Hippocampal formation (tissue), 2 donors: ENCODE data around the gene WNT10A.

Experiments
- DNase-seq, 2 donors: peaks; one replicate each; lab custom pipeline; 2025; lab: John Stamatoyannopoulos, UW

WNT10A gene

GRCh38 chr2:218857371-218858137 is 23.1 kb upstream of the WNT10A start:
- no peak for DNase-seq

- DNase-seq: no peak
These were observed 22.6 kb upstream of the WNT10A start for GRCh38 chr2:218858138-218858445.

- DNase-seq: no peak
These were observed 21.7 kb upstream of the WNT10A start for GRCh38 chr2:218858671-218859555.

- DNase-seq: no peak
These were observed 21.1 kb upstream of the WNT10A start, which contains the start of gene WNT6 for GRCh38 chr2:218859556-218859987. WNT6 (plus strand) TSS chr2:218859805; CDS start chr2:218860038, 233 bp downstream.

DNA sequence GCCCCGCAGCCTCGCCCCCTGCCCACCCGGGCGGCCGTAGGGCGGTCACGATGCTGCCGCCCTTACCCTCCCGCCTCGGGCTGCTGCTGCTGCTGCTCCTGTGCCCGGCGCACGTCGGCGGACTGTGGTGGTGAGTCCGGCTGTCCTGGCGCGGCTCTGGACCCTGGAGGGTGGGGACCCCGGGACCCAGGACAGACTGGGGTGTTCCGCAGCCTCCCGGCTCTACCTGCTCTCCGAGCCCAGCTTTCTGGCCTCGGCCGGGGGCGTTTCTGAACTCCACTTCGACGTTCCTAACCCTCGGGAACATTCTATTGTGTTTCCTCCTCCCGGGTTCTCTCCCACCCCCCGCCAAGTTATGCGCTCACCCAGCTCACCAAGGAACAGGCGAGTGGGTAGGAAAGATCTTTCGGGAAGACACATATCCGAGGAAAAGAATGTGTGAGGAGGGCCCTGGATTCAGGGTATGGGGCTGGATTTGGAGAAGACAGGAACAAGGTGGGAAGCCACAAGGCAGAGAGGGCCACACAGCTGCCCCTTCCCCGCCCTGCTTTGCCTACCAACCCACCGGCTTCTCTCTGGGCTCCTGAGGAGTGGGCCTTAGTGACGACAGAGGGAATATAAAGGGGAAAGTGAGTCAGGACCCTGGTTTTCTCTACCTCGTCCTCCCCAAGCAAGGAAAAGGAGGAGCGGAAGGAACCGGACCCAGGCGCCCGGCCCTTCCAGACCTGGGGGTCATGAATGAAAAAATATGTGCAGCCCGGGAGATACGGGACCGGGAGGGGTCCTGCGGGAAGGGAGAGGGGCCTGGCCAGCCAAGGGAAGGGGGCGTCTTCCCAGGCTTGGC is 20.4 kb upstream of the WNT10A start:
- DNase-seq: no peak

GRCh38 chr2:218860950-218861381 is 19.7 kb upstream of the WNT10A start:
- DNase-seq: no peak

DNA sequence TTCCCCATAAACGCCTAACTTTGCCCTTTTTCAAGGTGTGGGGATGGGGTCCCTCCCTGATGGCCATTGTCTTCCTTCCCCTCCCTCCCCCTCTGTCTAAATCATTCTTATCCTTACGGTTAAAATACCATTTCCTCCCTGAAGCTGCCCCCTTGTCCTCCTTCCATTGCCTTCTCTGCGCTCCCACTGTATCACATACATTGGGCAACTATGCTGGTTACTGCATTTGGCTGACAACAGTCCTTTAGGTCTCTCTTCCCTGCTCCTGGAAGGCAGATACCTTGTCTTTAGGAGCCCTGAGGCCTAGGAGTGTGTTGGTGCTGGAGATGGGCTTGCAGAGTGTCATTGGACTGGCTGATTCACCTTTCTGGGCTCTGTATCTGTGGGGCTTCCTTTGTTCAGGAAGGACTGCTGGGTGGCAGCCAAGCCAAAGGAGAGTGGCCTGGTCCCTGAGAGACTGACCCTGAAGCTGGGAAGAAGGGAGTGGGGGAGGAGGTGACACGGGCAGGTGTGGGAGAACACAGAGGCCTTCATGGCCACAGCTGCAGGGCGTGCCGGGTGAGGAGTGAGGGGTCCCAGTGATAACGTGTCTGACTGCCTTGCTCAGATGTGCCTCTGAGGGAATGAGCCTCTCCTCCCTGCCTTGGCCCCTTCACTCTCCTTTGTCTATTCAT is 18.9 kb upstream of the WNT10A start:
- DNase-seq: no peak

GRCh38 chr2:218863021-218863520 is 17.6 kb upstream of the WNT10A start:
- DNase-seq: no peak

DNA sequence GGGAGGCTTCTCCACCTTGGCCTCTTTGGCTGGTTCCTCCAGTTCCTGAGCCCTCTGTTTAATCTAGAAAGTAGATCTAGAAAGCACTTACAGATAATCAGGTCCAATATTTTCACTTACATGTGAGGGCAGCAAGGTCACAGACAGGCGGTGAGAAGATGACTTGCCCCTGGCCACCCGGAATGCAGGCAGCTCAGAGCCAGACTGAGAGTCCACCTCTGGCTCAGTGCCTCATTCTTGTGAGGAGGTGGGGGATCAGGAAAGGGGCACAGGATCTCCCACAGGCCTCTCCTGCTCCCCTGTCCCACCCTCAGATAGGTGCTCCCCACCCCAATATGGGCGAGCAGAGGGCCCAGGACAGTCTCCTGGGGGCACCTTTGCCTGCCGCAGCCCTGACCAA is 15.3 kb upstream of the WNT10A start:
- DNase-seq: no peak

DNA sequence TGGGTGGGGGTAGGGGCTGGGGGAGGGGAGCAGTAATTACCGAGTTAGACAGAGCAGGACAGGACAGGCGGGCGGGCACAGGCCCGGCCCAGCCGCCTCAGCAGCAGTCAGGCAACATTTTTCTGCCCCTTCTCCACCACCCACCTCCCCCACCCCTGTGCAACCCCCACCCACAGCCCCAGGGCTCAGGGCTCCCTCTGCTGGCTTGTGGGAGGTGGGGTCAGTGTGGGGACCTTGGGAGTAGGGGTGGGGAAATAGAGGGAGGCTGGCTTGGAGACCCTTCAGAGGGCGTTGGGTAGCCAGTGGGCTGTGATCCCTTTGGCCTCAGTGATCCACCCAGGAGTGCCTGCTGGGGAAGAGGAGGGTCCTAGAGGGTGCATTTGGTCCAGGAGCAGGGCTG is 14.7 kb upstream of the WNT10A start:
- no peak for DNase-seq

DNA sequence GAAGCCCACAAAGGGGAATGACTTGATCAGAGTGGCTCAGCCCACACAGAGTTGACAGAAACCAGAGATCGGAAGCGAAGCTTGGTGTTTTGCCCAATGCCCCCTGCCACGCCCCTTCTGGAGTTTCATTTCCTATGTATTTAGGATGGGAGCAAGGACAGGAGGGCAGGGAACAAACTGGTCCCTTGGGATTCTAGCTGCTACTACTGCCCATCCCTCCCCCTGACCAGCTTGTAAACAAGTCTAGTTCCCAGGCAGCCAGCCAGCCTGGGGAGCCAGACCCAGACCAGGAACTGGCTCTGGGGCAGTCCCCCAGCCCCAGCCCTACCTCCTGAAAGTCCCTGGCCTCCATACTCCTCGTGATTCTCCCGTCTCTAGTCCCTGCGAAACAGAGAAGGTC is 12.8 kb upstream of the WNT10A start:
- DNase-seq: no peak

- DNase-seq: no peak
These were observed 11.6 kb upstream of the WNT10A start for GRCh38 chr2:218869064-218869463.

GRCh38 chr2:218870984-218871344 is 9.7 kb upstream of the WNT10A start:
- no peak for DNase-seq

DNA sequence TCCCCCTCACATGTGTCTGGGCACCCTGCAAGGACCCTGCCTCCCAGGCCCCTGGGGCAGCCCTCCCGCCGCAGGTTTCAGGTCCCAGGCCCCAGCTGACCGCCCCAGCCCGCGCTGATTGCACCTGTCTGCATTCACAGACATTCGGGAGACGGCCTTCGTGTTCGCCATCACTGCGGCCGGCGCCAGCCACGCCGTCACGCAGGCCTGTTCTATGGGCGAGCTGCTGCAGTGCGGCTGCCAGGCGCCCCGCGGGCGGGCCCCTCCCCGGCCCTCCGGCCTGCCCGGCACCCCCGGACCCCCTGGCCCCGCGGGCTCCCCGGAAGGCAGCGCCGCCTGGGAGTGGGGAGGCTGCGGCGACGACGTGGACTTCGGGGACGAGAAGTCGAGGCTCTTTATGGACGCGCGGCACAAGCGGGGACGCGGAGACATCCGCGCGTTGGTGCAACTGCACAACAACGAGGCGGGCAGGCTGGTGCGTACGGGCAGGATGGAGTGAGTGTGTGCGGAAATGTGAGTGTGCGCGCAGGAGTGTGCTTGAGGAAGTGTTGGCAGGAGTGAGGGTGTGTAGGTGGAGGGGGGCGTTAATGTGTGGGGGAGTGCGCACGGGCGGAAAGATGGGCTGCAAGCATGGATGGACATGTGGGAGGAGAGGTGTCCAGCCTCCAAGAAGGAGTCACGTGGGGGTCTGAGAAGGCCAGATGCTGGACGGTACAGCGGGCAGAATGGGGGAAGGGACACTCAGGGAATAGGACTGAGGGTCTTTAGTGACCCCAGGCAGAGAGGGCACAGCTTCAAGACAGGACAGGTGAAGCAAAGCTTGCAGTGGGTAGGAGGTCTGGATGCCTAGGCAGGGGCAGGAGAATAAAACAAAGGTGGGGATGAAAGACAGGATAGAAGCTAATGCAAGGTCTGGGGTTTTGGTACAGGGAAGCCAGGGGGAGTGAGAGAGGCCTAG is 9.0 kb upstream of the WNT10A start:
- no peak for DNase-seq

GRCh38 chr2:218872645-218873358 is 7.8 kb upstream of the WNT10A start:
- DNase-seq: no peak

DNA sequence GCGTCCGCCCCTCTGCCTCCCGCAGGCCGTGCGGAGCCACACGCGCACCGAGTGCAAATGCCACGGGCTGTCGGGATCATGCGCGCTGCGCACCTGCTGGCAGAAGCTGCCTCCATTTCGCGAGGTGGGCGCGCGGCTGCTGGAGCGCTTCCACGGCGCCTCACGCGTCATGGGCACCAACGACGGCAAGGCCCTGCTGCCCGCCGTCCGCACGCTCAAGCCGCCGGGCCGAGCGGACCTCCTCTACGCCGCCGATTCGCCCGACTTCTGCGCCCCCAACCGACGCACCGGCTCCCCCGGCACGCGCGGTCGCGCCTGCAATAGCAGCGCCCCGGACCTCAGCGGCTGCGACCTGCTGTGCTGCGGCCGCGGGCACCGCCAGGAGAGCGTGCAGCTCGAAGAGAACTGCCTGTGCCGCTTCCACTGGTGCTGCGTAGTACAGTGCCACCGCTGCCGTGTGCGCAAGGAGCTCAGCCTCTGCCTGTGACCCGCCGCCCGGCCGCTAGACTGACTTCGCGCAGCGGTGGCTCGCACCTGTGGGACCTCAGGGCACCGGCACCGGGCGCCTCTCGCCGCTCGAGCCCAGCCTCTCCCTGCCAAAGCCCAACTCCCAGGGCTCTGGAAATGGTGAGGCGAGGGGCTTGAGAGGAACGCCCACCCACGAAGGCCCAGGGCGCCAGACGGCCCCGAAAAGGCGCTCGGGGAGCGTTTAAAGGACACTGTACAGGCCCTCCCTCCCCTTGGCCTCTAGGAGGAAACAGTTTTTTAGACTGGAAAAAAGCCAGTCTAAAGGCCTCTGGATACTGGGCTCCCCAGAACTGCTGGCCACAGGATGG is 7.1 kb upstream of the WNT10A start:
- no peak for DNase-seq

DNA sequence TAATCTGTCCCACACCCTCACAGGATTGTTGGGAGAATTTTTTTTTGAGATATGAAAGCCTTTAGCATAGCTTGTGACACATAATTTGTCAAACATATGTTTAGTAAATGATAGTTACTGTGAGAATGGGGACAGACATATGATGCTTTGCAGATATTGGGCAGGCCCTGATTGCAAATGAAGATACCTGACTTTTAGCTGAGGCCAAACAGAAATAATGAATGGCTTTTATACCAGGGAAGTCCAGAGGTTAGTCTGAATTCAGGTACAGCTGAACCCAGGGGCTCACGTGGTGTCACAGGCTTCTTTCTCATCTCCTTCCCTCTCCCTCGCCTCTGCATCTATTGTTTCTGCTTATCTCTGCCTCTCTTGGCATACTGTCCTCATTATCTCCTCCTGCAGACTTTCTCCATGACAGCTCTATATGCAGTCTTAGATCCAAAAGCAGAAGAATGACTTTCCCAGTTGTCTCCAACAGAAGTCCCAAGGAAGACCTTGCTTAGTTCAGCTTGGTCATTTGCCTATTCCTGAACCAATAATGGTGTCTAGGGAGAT is 4.9 kb upstream of the WNT10A start:
- DNase-seq: no peak

- peak; percentile 45 to 64 for DNase-seq
These were observed 4.0 kb upstream of the WNT10A start for GRCh38 chr2:218876562-218877219.
